ENCODE measurements around the gene SET.
A peak's percentile ranks its signal among the peaks of the same experiment; 100 is the strongest.
"Not testable (repeated sequence)": the region's sequence is repeated elsewhere in the genome, so short reads cannot be mapped to it uniquely, and the experiment has no call there.

Gene SET

DNA sequence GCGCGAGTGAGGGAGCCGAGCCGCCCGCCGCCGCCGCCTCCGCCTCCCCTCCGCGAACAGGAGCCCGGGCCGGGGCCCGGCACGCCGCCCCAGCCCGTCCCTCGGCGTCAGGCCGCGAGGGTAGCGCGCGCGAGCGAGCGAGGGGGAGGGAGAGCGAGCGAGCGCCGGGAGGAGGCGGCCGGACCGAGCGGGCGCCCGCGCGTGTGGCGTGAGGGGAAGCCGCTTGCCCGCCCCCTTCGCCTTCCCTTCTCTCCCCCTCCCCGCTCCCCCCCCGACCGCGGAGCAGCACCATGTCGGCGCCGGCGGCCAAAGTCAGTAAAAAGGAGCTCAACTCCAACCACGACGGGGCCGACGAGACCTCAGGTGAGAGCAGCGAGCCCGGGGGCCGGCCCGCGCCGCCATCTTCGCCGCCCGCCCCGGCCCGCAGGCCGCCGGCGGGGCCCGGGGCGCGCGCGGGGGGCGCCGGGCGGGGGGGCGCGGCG lies 312 bp downstream of the SET start:
- no peak for DNase-seq

DNA sequence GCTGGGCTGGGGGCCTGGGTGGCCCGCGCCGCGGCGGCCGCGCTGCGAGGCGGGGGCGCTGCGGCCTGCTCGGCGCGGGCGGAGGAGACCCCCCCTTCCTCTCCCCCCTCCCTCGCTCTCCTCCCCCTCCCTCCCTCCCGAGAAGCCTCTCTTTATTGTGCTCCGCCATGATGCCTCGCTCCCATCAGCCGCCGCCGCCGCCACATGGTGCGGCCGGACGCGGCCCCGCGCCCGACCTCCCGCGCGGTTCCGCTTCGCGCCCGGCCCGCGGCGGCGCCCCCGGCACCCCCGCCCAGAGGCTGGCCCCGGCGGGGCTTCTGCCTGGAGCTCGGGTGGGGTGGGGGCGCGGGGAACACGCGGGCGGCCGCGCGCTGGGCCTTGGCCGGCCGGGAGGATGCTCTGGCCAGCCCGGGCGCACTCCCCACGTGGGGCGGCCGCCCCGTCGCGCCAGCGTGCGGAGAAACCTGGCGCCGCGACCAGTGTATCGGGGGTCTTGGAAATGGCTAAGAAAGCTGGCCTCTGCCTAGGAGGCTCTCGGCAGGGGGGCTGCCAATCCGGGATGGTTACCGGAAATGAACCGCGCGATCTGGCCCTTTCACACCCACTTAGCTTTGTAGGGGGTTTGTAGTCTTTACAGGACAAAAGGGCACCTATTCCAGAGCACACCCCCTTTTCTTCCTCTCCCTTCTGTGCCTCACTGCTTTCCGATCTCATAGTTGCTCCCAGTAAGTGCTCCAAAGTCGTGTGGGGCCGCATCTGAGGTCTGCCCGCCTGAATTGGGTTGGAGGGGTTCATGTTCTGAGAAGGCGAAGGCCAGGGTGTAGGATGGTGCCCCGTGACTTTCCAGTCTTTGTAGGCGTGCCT lies 1.0 kb downstream of the SET start:
- DNase-seq, result peak; percentile 63

DNA sequence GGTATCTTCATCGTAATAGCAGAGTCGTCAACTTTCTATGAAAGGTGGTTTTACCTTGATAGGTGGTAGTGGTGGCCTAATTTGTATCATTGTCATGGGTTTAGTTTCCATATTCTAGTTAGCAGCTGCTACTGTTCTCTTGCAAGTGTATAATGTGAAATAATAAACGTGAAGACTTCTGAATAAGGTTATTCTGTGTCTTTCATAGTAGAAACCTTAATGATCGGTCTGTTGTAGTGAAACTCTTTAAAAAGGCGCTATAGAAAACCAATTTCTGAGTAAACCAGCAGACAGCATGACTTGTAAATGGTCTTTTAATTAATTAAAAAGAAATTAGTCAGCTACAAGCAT lies 1.6 kb downstream of the SET start:
- DNase-seq, result no peak

DNA sequence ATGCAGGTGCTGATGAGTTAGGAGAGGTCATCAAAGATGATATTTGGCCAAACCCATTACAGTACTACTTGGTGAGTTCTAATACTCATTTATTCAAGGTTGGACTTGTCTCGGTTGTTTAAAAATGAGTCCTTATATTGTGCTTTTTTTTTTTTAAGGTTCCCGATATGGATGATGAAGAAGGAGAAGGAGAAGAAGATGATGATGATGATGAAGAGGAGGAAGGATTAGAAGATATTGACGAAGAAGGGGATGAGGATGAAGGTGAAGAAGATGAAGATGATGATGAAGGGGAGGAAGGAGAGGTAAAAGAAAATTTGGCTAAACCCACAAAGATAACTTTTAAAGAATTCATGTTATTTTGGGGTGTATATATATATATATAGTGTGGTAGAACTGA lies 4.7 kb downstream of the SET start:
- DNase-seq, result not testable (repeated sequence)

DNA sequence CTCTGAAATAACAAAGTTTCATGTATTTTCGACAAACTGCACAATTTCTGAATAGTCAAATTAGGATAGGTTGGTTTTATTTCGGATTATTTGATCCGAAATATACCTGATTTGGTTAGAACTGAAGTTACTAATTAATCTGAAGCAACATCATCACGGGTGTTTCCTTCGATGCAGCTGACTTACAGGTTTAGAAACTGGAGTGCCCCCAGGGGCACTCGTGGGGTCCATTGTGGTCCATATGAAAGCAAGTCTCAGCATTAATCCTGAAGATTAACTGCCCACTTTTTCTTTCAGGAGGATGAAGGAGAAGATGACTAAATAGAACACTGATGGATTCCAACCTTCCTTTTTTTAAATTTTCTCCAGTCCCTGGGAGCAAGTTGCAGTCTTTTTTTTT lies 5.3 kb downstream of the SET start:
- no peak for DNase-seq

DNA sequence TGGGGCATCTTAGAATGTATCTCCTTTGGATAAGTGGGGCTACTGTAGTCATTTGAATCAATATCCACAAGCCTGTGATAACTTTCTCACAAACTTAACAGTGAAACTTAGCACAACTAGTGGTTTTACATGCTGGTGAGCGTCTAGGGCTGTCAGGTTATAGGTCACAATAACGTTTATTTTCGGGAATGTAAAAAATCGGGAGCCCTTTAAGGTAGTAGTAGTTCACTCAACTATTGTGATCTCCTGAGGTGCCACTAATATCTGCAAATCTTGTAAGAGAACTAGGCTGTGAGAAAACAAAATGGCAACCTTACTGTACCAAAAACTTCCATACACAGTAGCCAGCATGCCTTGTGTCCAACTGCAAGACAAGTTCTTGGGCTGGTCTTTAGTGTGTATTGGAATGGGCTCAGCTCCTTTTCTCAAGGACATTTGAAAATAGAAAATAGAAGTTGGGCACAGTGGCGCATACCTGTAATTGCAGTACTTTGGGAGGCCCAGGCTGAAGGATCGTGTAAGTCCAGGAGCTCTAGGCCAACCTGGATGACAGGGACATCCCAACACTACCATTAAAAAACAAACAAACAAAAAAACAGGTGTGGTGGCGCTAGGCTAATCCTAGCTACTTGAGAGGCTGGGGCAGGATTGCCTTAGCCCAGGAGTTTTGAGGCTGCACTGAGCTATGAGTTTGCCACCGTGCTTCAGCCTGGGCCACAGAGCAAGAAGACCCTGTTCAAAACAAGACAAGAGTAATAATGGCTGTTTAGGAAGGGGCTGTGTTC lies 8.1 kb downstream of the SET start:
- no peak for DNase-seq

DNA sequence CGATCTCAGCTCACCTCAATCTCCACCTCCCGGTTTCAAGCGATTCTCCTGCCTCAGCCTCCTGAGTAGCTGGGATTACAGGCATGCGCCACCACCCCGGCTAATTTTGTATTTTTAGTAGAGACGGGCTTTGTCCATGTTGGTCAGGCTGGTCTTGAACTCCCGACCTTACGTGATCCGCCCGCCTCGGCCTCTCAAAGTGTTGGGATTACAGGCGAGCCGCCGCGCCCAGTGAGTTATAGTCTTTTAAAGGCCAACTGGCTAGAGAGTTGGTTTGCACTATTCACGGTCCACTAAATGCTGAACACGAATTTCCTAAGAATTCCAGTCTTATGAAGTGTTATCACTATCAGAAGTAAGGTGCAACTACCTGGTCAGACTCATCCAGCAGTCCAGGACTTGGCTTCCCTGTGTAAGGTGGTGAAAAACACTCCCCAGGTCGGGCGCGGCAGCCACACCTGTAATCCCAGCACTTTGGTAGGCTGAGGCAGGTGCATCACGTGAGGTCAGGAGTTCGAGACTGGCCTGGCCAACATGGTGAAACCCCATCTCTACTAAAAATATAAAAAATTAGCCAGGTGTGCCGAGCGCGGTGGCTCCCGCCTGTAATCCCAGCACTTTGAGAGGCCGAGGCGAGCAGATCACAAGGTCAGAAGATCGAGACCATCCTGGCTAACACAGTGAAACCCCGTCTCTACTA lies 10.2 kb downstream of the SET start:
- DNase-seq, result not testable (repeated sequence)

DNA sequence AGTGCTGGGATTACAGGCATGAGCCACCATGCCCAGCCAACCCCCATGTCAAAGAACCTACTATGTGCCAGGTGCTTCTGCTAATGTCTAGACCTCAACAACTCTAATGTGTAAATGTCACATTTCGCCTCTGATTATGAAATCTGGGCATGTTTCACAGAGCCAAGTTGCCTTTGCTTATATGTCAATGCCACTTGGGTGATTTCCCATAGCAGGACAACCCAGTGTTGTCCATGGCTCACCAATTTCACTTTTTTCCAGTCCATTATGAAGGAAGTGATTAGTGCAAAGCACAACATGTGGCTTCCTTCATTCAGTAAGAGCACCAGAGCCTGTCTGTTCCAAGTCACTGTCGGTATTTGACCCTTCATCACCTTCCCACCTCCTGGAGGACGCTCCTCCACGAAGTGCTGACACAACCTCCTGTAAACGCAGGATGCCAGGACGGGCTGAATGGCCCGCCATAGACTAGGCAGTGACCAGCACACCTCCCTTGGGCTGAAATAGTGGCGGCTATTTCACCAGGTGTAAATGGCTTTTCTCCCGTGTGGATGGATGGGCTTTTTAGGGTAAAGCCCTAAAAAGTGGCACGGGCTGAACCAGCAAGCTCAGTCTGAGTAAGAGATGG lies 12.3 kb downstream of the SET start:
- no peak for DNase-seq

DNA sequence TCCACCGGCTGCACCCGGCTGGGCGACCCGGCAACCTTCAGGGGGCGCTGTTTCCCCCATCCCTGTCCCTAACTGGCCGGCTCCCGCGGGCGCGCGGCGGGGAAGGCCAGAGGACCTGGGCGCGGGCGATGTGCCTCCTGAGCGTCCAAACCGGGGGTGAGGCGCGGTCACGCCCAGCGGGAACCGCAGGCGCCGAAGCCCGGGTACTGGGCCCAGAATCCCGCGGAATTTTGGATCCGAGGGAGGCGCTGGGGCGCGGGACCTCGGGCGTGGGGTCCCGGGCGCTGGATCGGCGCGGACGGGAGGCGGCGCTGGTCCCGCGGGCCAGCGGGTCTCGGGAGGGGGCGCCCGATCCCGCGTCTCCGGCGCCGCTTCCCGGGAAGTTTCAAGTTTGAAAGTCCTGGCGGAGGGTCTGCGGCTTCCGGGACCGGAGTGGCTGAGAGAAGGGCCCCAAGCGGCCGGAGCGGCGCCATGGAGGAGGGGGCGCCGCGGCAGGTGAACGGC lies 13.5 kb downstream of the SET start, which contains the start of gene PKN3:
PKN3 (plus strand) TSS at position 59 of the 504 bp plus-strand sequence; CDS start at position 472, 413 bp downstream.
- DNase-seq, result peak; percentile 79

DNA sequence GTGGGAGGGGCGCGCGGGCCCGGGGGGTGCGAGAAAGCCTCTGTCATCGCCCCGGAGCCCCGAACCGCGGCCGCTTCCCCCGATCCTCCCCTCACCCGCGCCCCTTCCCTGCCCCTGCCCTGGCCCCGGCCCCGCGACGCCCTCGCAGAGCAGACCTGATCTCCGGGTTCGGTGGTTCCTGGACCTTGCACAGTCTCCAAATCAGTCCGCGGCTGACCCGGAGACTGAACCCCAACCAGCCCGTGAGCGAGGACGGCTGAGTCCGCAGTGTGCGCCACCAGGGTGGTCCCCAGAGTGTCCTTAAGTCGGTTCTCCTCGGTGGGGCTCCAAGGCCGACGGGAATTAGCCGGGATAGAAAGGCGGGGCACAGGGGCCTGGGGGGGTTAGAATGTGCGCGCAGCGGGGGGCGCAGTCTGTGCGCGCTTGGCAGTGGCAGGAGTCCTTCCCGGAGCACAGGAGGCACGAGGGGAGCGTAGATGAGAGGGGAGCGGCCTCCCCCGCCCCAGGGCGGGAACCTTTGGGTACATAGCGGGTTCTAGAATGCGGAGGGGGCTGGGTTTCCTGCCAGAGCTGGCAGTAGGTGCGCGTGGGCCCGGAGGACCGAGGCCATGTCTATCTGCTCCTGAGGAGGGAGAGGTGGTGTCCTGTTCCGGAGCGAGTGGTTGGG lies 14.1 kb downstream of the SET start:
- peak; percentile 30 for DNase-seq

DNA sequence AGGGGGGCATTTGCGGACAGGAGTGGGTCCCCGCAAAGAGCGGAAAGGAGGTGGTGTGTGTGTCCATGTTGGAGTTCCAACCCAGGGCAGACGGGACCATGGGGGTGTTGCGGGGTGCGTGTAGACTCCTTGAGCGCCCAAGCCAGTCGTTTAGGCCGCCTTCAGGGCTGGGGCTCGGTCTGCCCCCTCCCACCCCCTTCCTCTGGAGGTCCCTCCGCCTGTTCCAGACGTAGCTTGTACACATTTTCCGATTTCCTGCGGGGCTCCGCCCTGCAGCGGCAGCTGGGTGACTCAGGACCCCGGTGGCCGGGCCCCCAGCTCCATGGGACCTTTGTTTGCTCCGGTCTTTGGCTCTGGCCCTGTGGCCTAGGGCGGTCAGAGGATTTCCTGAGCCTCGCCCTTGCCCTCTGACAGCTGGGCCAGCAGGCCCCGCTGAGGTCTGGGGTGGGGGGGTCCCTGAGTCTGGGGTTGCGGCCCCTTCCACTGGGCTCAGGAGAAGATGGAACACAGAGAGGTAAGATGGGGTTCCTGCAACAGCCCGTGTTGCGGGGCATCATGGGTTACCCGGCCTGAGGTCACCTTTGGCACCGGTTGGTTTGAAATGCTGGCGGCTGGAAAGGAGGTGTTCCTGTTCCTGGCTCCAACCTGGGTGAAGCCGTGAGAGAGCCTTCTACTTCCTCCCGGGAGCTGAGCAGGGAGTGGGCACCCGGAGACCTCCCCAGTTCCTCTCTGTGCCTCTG lies 14.8 kb downstream of the SET start:
- DNase-seq, result no peak

DNA sequence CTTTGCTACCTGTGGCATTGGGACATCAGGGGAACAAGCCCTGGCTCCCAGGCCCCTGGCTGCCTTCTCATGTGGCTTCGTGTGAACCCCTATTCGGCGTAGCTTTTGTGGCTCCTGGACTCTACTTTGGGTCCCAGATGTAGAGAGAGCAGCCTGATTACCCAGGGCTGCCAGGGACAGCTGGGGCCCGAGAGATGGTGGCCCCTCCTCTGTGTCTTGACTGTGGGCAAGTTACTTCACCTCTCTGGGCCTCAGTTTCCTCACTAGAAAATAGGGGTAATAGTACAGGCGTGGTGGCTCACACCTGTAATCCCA lies 15.3 kb downstream of the SET start:
- no peak for DNase-seq

DNA sequence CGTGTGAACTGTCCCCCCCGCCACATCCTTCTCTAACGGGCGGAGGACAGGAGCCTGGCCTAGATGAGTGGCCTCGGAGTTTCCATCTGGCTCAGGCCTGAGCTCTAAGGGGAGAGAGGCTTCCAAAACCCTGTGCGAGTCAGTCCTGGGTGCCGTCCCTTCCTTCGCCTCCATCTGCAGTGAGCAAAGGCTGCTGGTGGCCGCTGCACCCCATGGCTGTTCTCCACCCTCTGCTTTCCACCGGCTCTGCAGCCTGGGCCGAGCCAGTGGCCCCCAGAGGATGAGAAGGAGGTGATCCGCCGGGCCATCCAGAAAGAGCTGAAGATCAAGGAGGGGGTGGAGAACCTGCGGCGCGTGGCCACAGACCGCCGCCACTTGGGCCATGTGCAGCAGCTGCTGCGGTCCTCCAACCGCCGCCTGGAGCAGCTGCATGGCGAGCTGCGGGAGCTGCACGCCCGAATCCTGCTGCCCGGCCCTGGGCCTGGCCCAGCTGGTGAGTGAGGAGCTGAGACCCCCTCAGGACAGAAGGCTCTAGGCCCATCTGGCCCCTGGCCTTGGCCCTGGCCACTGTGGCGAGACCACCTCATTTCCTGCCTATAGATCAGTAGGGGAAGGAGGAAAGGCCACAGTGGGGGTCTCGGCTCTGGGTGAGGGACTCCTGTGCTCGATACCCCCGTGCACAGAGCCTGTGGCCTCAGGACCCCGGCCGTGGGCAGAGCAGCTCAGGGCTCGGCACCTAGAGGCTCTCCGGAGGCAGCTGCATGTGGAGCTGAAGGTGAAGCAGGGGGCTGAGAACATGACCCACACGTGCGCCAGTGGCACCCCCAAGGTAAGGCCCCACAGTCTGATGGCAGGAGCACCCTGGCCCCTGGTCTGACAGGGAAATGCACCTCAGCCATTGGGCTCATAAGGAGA lies 16.3 kb downstream of the SET start:
- DNase-seq, result no peak

DNA sequence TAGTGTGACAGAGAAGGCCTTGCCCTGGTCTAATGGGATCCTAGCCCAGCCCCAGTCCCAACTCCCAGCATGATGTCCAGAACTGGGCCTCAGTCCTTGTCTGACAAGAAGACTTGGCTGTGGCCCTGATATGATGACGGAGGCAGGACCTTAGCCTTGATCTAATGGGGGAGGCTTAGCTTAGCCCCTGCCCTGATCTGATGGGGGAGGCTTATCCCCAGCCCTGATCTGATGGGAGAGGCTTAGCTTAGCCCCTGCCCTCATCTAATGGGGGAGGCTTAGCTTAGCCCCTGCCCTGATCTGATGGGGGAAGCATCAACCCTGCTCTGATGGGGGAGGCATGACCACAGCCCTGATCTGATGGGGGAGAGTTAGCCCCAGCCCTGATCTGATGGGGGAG lies 17.0 kb downstream of the SET start:
- no peak for DNase-seq

DNA sequence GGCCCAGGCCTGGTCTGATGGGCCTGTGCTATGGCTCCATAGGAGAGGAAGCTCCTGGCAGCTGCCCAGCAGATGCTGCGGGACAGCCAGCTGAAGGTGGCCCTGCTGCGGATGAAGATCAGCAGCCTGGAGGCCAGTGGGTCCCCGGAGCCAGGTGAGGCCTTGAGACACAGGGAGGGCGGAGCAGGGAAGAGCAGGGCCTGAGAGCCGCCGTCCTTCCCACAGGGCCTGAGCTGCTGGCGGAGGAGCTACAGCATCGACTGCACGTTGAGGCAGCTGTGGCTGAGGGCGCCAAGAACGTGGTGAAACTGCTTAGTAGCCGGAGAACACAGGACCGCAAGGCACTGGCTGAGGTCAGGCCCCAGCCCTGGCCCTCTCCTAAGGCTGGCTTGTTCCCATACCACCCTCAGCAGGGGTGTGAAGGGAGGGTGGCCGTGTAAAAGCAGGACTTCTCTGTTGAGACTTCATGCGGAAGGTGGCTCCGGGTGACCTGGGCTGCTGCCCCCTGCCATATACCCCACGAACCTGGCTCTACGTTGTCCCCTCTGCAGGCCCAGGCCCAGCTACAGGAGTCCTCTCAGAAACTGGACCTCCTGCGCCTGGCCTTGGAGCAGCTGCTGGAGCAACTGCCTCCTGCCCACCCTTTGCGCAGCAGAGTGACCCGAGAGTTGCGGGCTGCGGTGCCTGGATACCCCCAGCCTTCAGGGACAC lies 17.8 kb downstream of the SET start:
- DNase-seq, result no peak

DNA sequence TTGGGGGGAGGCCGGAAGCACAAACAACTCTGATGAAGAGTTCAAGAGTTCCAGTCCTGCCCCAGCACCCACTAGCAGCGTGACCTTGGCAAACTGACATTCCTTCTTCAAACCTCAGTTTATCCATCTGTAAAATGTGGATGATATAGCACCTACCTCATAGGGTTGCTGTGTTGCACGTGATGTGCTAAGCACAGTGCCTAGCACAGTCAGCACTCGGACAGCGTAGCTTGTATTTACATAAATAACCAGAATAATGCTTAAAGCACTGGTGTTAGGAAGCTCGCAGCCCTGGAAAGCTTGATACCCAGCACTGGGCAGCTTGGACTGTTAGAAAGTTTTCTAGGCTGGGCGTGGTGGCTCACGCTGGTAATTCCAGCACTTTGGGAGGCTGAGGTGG lies 18.4 kb downstream of the SET start:
- no peak for DNase-seq

DNA sequence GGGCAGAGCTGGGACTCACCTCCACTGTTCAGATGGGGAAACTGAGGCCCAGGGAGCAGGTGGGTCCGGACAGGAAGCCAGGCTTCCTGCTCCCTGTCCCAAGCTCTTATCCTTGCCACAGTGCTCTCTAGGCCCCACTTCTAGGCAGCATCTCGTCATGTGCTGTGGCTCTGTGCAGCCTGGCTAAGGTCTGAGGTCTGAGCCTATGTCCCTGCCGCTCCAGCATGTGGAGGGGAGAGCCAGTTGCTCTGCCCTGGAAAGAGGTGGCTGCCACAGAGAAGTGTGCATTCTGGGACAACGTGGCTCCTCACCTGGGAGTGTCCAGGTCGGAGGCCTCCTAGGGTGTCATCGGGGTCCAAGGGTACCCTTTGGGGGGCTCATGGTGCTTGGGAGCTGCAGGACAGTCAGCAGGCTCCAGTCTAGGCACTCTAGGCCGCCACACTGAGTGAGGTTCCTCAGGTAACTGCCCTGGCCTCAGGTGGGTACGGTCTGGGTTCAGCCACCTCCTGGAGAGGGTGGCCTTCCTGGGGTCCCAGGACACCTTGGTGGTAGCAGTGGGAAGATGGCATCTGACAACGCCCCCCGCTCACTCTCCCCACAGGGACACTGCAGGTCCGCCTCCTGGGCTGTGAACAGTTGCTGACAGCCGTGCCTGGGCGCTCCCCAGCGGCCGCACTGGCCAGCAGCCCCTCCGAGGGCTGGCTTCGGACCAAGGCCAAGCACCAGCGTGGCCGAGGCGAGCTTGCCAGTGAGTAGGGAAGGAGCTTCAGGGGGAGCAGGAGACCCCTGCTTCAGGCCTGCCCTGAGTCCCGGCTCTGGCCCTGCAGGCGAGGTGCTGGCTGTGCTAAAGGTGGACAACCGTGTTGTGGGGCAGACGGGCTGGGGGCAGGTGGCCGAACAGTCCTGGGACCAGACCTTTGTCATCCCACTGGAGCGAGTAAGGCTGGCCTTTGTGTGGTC lies 23.7 kb downstream of the SET start:
- no peak for DNase-seq

DNA sequence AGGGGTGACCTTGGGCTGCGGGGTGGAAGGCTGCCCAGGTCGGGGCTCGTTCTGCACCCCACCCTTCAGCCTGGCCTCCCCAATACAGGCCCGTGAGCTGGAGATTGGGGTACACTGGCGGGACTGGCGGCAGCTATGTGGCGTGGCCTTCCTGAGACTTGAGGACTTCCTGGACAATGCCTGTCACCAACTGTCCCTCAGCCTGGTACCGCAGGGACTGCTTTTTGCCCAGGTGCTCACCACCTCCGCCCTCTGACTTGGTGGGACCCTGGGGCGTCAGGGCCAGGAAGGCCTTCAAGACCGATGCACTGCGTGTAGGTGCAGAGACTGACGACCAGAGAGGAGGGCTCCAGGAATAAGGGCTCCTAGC lies 24.4 kb downstream of the SET start:
- DNase-seq, result no peak

Measured in NCI-H1436 (cell line).